Heart right ventricle (tissue), 16 donors: ENCODE measurements around the gene CRABP1. TPM values are rescaled to one million over a fixed set of nuclear protein-coding genes. Genes with fewer than 3 reads are reported as not detected.
A peak's percentile ranks its signal among the peaks of the same experiment; 100 is the strongest.

Source experiments
- ATAC-seq, 8 donors: fragments of 200-7000 bp; cut with Tn5 transposase; one replicate each; pipeline ENCODE4 v1.9.1; 2020; ENCODE audit warnings: mild to moderate bottlenecking in 8 of 8, moderate library complexity in 8 of 8, moderate number of reproducible peaks in 1 of 8
- DNase-seq, 2 donors: peaks; one replicate each; pipeline ENCODE4 v3.0.0-alpha.2; 2020
- H3K27ac ChIP-seq, 10 donors: fragments of 200-600 bp; sonication (generic) in 2 of 10; one replicate each; pipeline versions ENCODE4 v1.5.0 to v1.8.0; 2020 to 2022; ENCODE audit warnings: mild to moderate bottlenecking in 3 of 10
- H3K27me3 ChIP-seq, 7 donors: fragments of 200-600 bp; one replicate each; pipeline ENCODE4 v1.8.0; 2021 to 2022; ENCODE audit warnings: mild to moderate bottlenecking in 2 of 7
- H3K36me3 ChIP-seq, 9 donors: fragments of 200-600 bp; sonication (generic) in 1 of 9; one replicate each; pipeline versions ENCODE4 v1.5.0 to v1.8.0; 2020 to 2022; ENCODE audit warnings: mild to moderate bottlenecking in 2 of 9
- H3K4me1 ChIP-seq, 9 donors: fragments of 200-600 bp; sonication (generic) in 1 of 9; one replicate each; pipeline versions ENCODE4 v1.5.0 to v1.8.0; 2020 to 2022; ENCODE audit warnings: mild to moderate bottlenecking in 4 of 9
- H3K4me3 ChIP-seq, 10 donors: fragments of 200-600 bp; sonication (generic) in 2 of 10; one replicate each; pipeline versions ENCODE4 v1.5.0 to v1.8.0; 2020 to 2022; ENCODE audit warnings: mild to moderate bottlenecking in 7 of 10, moderate library complexity in 2 of 10
- H3K9me3 ChIP-seq, 11 donors: fragments of 200-600 bp in 10 of 11; sonication (generic) in 2 of 11; one replicate each; pipeline versions ENCODE4 v1.5.0 to v1.8.0; 2013 to 2022; ENCODE audit warnings: mild to moderate bottlenecking in 2 of 11, control low read depth in 1 of 11, moderate library complexity in 1 of 11
- CTCF ChIP-seq, 9 donors: fragments of 200-600 bp; sonication (generic) in 2 of 9; IDR thresholded peaks; one replicate each; pipeline versions ENCODE4 v1.5.0 to v1.8.0; 2021 to 2022; ENCODE audit warnings: antibody characterized with exemption in 9 of 9, mild to moderate bottlenecking in 5 of 9, moderate library complexity in 1 of 9
- WGBS, 2 donors: extraction: QIAGEN DNeasy Blood & Tissue Kit; methylation state at CpG; one replicate each; pipeline ENCODE4 v1.1.7; 2013; ENCODE audit warnings: inconsistent platforms in 1 of 2; 5-methylcytosine and 5-hydroxymethylcytosine counted together
- intact Hi-C, 10 donors: fragments of 100-400 bp; cut with DNase I; formaldehyde crosslinking; loops; one replicate each; pipeline versions ENCODE4 v1.11.1 to v1.14.2; 2022
- polyA plus RNA-seq, 2 donors: library from polyadenylated mRNA; stranded (reverse); fragments of 200-250 nt; gene quantifications; one replicate each; pipeline ENCODE4 v1.2.3, GENCODE V29; 2013
- total RNA-seq, 10 donors: library from RNA; stranded (reverse); fragmentation: NEBNext Ultra II Directional in 3 of 10; extraction: Animal tissue kit (Norgen Biotek cat#: 25700) in 3 of 10; gene quantifications; one replicate each; pipeline versions ENCODE4 v1.2.1 to v1.2.4, GENCODE V29; 2021 to 2023
- donor health status: Arrhythmogenic right ventricular cardiomyopathy.
- donor health status: ischemic (EF 13 %, LVEDD 7.1; RV severe dilation, severe dysfunction).
- donor health status: healthy with polysubstance abuse.
- donor health status: DM: no; HTN: yes; CAD: no.
- donor health status: DM: no; HTN: no; CAD: no.
- donor health status: ischemic (EF 25% LVEDD 6.9; RV normal size, moderate dysfunction).
- donor health status: ischemic (EF 25% LVEDD 5.7; RV mildly dilated, moderate dysfunction).
- donor health status: healthy.
- donor health status: DM: yes; HTN: yes; CAD: no.
- donor health status: Ischemic cardiomyopathy.
- donor health status: ischemic (EF 35%, LVEDD 5.7; RV mildly dilated, moderate dysfunction).
- donor health status: nonischemic (EF 11% LVEDD 7.7; RV severe dilation, severe dysfunction).
- donor health status: DM: yes; HTN: yes; CAD: no.
- donor health status: PGD.
- donor health status: ischemic (EF 29% LVEDD 5.4; RV normal size, mild dysfunction).
- donor health status: nonischemic (EF 23%, LVEDD 6.1; RV moderate dilation, normal function).

The CRABP1 gene
- total and polyA plus RNA-seq, 12 donors, result not detected

GRCh38 chr15:78322243-78322642, 17.9 kb upstream of the CRABP1 start:
- no peak for TF ChIP-seq CTCF (IDR thresholded peaks at IDR 0.05)
- Histone ChIP-seq H3K36me3 (no peaks in the 10 kb centered on the region), H3K27ac (peak overlapping the region in 6 of 10 donors; percentile 15 to 73 (median 61)), H3K4me3 (no peak overlapping the region), H3K9me3 (no peaks in the 10 kb centered on the region), H3K4me1 (peaks cover 0 to 18% (median 0%) of the 10 kb centered on the region in 9 donors), H3K27me3 (no peaks in the 10 kb centered on the region)
- WGBS, 2 donors, result 42 to 65% methylated on average over 15 of the region's 15 CpGs
- intact Hi-C loops, result no loop called here
- peak in 1 of 2 donors; percentile 11 for DNase-seq
- ATAC-seq, result peak in 7 of 8 donors; percentile 28 to 80 (median 49)

- peak overlapping the region in 4 of 10 donors; percentile 56 to 73 (median 67) for H3K27ac ChIP-seq
Measured at GRCh38 chr15:78322724-78323521, 17.2 kb upstream of the CRABP1 start.

GRCh38 chr15:78323693-78324092, 16.5 kb upstream of the CRABP1 start:
- DNase-seq (no peak), ATAC-seq (no peak)
- Histone ChIP-seq H3K27me3 (no peaks in the 10 kb centered on the region), H3K4me1 (peaks cover 0 to 18% (median 0%) of the 10 kb centered on the region in 9 donors), H3K36me3 (no peaks in the 10 kb centered on the region), H3K9me3 (no peaks in the 10 kb centered on the region), H3K27ac (no peak overlapping the region), H3K4me3 (no peak overlapping the region)
- intact Hi-C loops, result no loop called here
- 94 to 95% methylated on average over 7 of the region's 7 CpGs for WGBS, 2 donors
- no peak for TF ChIP-seq CTCF (IDR thresholded peaks at IDR 0.05)

More at GRCh38 chr15:78322724-78323521, 17.2 kb upstream of the CRABP1 start:
- Histone ChIP-seq H3K27me3 (no peaks in the 10 kb centered on the region), H3K4me1 (peaks cover 0 to 18% (median 0%) of the 10 kb centered on the region in 9 donors), H3K36me3 (no peaks in the 10 kb centered on the region), H3K4me3 (no peak overlapping the region), H3K9me3 (no peaks in the 10 kb centered on the region)
- no peak for ATAC-seq
- 83 to 85% methylated on average over 19 of the region's 19 CpGs for WGBS, 2 donors
- no peak for DNase-seq
- no peak for TF ChIP-seq CTCF (IDR thresholded peaks at IDR 0.05)
- intact Hi-C loops, result no loop called here

- 95 to 96% methylated on average over 5 of the region's 5 CpGs for WGBS, 2 donors
- no peak for TF ChIP-seq CTCF (IDR thresholded peaks at IDR 0.05)
- Histone ChIP-seq H3K4me1 (peaks cover 0 to 18% (median 0%) of the 10 kb centered on the region in 9 donors), H3K36me3 (no peaks in the 10 kb centered on the region), H3K9me3 (no peaks in the 10 kb centered on the region), H3K4me3 (no peak overlapping the region), H3K27me3 (no peaks in the 10 kb centered on the region), H3K27ac (no peak overlapping the region)
- DNase-seq (no peak), ATAC-seq (no peak)
- intact Hi-C loops, result no loop called here
Measured at GRCh38 chr15:78324144-78324543, 16.0 kb upstream of the CRABP1 start.
